Measurements from ENCODE around the gene CEACAM8.
"Not testable (repeated sequence)": the region's sequence is repeated elsewhere in the genome, so short reads cannot be mapped to it uniquely, and the experiment has no call there.

CEACAM8 gene

DNA sequence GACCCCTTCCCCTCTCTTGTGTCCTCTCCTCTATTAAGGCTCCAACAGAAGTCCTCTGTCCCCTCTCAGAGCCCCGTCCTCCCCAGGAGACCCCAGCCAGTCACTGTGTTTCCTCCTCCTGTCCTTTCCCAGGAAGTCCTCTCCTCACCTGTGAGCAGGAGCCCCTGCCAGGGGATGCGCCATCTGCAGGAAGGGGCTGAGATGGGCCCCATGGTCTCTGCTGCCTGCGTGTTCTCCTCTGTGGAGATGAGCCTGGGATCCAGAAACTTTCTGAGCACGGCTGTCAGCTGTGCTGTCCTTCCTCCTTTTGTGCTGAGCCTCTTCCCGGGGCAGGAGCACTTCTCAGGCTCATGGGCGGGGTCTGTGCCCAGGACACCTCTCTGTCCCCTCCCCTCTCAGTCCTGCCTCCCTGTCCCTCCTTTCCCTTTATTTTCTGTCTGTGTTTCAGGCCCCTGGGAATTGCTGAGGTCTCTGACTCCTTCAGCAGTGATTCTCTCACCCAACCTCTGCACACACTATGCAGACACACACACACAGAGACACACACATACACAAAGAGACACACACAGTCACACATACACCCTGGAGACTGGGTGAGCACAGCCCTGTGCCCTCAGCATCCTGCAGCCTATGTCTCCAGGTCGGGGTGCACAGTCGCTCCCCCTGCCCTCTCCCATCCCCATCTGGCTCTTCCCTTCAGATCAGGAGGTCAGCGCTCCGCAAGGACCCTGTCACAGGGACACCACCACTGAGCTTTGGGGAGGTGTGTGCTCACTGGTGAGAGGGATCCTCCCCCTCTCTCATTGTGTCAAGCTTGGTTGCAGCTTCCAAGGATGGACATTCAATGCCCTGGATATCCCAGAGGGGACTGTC is at the start of gene CEACAM8:
Gene CEACAM8, minus strand, starts transcription at position 308 of the 873 bp plus-strand sequence. Its CDS starts 96 bp downstream, at position 212.
- DNase-seq (ENCODE audit: low spot score) = no peak

DNA sequence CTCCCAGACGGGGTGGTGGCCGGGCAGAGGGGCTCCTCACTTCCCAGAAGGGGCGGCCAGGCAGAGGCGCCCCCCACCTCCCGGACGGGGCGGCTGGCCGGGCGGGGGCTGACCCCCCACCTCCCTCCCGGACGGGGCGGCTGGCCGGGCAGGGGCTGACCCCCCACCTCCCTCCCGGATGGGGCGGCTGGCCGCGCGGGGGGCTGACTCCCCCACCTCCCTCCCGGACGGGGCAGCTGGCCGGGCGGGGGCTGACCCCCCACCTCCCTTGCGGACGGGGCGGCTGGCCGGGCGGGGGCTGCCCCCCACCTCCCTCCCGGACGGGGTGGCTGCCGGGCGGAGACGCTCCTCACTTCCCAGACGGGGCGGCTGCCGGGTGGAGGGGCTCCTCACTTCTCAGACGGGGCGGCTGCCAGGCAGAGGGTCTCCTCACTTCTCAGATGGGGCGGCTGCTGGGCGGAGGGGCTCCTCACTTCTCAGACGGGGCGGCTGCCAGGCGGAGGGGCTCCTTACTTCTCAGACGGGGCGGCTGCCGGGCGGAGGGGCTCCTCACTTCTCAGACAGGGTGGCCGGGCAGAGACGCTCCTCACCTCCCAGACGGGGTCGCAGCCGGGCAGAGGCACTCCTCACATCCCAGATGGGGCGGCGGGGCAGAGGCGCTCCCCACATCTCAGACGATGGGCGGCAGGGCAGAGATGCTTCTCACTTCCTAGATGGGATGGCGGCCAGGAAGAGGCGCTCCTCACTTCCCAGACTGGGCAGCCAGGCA is 44.8 kb upstream of the CEACAM8 start:
- DNase-seq (ENCODE audit: low spot score) = not testable (repeated sequence)

DNA sequence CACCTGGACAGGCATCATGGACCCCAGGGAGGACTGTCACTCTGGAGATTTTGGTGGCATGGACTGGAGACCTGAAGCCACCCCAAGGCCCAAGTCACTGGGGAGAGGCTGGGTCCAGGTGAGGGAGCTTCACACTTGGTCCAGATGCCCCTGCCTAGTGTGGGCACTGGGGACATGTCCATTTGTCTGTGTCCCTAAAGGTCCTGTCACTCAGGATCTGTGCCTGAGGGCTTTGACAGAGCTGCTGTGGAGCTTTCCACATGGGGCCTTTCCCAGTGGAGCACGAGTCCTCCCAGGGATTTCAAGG is 40.5 kb upstream of the CEACAM8 start:
- no peak for DNase-seq (ENCODE audit: low spot score)

- DNase-seq (ENCODE audit: low spot score) = no peak
Observed at GRCh38 chr19:42634409-42635232, 39.9 kb upstream of the CEACAM8 start.

- DNase-seq (ENCODE audit: low spot score) = no peak
Observed at GRCh38 chr19:42629191-42629590, 34.5 kb upstream of the CEACAM8 start.

DNA sequence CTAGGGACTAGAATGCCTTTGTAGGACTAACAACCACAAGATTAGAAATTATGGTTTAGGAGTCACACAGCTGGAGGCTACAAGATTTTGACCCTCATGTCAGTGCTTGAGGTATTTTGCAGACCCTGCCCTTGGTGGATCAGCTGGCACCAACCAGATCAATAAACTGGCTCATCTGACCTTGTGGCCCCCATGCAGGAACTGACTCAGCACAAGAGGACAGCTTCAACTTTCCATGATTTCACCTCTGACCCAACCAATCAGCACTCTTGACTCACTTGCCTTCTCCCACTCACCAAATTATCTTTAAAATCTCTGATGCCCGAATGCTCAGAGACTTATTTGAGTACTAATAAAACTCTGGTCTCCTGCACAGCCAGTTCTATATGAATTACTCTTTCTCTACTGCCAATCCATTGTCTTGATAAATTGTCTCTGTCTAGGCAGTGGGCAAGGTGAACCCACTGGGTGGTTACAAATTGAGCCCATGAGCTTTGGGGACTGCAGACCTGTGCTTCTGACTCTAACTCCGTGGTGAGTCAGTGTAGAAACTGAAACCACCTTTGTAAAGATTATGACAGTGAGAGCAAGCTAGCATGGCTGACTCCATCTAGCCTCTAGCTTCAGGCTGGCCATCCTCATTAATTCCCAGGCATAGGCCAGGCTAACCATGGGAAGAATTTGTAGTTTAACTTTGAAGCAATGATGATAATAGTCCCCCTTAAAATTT is 33.9 kb upstream of the CEACAM8 start:
- DNase-seq (ENCODE audit: low spot score) = no peak

GRCh38 chr19:42627916-42628315 is 33.2 kb upstream of the CEACAM8 start:
- no peak for DNase-seq (ENCODE audit: low spot score)

DNA sequence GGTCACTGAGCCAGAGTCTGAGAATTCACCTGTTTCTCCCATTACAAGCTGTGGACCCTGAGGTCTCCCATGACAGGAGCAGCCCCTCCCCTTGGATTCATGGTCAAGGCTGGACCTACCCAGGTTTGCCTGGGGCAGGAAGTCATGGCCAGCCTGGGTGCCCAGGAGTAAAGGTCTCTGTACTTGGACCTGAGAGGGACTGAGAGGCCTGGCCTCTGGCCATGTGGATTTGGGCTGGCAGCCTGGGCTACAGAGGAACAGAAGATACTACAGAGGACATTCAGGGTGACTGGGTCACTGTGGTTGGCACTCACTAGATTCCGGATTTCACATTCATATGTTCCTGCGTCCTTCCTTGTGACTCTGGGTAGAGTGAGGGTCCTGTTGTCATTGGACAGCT is 31.5 kb upstream of the CEACAM8 start:
- DNase-seq (ENCODE audit: low spot score) = no peak

- no peak for DNase-seq (ENCODE audit: low spot score)
Observed at GRCh38 chr19:42619271-42619670, 24.5 kb upstream of the CEACAM8 start.

DNA sequence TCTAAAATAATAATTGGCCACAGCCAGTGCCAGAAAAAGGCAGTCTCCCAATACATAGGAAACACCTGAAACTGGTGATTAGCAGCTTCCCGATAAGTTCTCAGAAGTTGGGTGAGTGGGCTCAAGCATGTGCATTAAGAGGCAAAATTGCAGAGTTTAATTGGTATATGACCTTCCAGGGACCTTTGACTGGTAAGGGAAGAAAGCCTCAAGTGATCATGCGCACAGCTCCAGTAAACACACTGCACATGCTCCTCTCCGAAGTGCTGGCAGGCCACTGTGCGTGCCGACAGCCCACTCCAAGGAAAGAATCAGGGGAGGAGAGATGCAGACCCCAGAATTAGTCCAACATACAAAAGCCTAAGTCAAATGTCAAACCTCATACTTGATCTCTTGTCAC is 18.9 kb upstream of the CEACAM8 start:
- DNase-seq (ENCODE audit: low spot score) = no peak

GRCh38 chr19:42610401-42610915 is 15.7 kb upstream of the CEACAM8 start:
- not testable (repeated sequence) for DNase-seq (ENCODE audit: low spot score)

DNA sequence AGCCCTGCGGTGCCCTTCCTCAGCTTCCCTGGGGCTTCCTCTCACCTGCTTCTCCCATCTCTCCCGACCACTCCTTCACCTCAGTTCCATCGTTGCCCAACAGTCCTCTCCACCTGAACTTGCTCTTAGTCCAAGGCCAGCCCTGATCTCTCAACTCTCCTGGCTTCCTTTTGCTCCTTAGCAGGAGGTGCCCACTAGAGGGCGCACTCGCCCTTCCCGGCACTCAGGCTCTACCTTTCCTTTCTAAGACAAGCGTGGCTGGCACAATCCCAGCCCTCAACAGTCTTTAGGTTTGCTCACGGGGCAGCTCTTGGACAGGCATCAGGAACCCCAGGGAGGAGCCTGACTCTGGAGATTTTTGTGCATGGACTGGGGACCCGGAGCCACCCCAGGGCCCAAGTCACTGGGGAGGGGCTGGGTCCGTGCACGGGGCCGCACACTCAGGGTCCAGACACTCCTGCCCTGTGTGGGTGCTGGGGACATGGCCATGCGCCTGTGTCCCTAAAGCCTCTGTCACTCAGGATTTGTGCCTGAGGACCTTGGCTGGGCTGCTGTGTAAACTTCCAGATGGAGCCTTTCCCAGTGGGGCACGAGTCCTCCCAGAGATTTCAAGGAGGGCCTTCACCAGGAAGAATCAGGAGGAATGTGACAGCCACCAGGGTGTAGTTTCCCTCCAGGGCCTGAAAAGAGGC is 12.1 kb upstream of the CEACAM8 start:
- peak; percentile 71 for DNase-seq (ENCODE audit: low spot score)

DNA sequence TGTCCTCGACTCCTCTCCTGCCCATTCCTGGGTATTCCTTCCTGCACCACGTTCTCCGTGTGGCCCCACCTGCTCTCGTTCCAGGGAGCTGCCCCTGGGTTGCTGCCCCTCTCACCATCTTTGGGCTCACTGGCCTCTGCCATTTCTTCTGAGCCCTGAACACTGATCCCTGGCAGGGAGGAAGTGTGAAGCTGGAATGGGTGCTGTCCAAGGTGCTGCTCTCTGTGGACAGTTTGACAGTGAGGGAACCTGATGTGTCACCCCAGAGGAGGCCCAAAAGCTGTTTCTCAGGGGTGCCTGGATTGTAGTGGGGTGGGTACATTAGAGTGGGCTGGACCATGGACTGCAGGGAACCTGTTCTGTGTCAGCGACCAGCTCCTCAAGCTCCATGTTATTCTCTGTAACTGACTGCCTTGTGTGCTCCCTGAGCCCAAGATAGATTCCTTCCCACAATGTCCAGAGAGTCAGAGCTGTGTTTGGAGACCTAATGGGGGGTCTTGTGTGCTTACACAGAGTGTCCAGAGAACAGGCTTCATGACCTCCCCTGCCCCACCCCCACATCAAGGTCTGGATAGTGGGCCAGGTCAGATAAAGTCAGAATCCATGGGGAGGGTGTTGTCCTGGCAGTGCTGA is 7.2 kb upstream of the CEACAM8 start:
- no peak for DNase-seq (ENCODE audit: low spot score)

- peak; percentile 69 for DNase-seq (ENCODE audit: low spot score)
Observed at GRCh38 chr19:42596391-42597072, 1.8 kb upstream of the CEACAM8 start.

DNA sequence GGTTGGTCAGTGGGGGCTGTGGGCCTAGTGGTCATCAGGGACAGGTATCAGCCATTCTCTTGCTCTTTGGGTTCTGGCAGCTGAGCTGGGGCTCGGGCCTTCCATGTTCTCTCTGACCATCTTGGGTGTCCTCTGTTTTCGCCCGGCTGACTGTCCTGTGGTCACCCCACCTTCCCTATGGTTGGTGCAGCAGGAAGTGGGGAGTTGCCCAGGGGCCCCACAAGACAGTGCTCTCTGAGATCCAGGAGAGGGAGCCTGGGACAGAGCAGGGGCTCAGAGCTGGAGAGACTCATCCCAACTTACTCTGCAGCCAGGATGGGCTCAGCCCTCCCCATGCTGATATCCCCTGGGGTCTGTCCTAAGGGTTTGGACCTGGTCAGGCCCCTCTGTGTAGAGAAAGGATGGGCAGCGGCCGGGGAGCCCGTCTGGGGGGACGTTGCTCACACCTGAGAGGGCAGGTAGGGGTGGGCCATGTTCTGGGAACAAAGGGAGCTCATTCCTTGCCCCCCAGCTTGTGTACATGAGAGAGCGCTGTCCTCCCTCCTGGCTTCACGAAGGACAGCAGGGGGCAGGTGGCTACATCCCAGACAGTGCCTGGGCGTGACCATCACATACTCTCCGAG is 937 bp upstream of the CEACAM8 start:
- no peak for DNase-seq (ENCODE audit: low spot score)

- no peak for DNase-seq (ENCODE audit: low spot score)
Observed at GRCh38 chr19:42589792-42590191, 4.9 kb downstream of the CEACAM8 start.

DNA sequence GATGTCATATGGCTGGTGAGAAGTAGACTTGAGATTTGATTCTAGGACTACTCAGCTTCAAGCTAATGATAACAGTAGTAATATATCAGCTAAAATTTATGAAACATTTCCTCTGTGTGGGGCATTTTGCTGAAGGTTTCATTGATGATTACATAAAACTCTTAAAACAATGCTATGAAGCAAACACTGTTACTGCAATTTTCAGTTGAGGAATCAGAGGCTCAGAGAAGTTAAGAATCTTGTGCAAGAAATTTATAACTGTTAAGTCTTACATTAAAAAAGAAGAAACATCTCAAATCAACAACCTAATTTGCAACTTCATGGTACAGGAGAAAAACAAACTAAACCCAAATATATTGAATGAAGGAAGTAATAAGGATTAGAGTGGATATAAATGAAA is 10.3 kb downstream of the CEACAM8 start:
- DNase-seq (ENCODE audit: low spot score) = no peak

GRCh38 chr19:42577016-42577415 is 17.7 kb downstream of the CEACAM8 start:
- no peak for DNase-seq (ENCODE audit: low spot score)

GRCh38 chr19:42576241-42576640 is 18.5 kb downstream of the CEACAM8 start:
- no peak for DNase-seq (ENCODE audit: low spot score)

Data from ecto neural progenitor cell (in vitro differentiated cells).